ENCODE results near the gene GRIA3.

- no peak for TF ChIP-seq CTCF (conservative IDR thresholded peaks at IDR 0.05)
- TF ChIP-seq ZFX (IDR thresholded peaks at IDR 0.05), result no peak
These were observed 107.5 kb downstream of the GRIA3 start for GRCh38 chrX:123291623-123292022.
